Kidney tubule cell (primary cell): ENCODE measurements around the gene MYO10.
A peak's percentile ranks its signal among the peaks of the same experiment; 100 is the strongest.
"Not testable (repeated sequence)": the region's sequence is repeated elsewhere in the genome, so short reads cannot be mapped to it uniquely, and the experiment has no call there.

Experiments
- DNase-seq: peaks from one replicate; pipeline ENCODE4 v3.0.0-alpha.2; 2018; ENCODE audit warnings: low spot score

Gene MYO10

DNA sequence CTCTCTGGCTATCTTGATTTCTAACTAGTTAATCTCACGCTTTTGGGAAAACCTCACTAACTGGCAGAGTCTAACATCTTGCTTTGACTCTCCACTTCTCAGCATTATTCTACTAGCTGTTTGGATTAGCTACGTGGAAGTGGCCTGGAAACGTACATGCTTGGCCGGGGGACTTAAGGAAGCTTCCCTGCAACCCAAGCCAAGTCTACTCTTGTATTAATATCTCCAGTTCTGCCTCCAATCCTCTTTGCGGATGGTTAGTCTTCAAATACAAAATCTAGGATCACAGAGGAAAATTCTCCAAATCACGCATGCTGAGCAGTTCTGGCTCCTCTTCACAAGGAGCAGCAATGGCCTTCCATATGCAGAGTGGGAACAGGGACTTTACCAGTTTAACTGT is 267.5 kb downstream of the MYO10 start:
- DNase-seq = no peak

DNA sequence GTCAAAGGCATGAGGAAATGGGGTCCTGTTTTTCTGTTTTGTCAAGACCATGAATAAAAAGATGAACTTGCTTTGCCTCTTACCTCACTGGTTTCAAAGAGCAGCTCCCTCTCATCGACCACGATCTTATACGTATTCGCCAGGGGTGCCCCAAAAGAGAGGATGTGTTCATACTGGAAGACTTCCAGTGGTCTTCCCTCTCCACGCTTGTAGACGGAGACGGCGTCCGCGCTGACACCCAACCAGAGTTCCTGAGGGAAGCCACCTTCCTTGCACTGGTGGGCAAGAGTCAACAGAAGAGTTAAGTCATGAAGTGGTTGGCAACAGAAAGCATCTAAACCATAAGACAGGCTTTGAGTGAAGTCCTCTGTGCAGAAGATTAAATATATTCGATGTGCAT is 267.9 kb downstream of the MYO10 start:
- DNase-seq = no peak

DNA sequence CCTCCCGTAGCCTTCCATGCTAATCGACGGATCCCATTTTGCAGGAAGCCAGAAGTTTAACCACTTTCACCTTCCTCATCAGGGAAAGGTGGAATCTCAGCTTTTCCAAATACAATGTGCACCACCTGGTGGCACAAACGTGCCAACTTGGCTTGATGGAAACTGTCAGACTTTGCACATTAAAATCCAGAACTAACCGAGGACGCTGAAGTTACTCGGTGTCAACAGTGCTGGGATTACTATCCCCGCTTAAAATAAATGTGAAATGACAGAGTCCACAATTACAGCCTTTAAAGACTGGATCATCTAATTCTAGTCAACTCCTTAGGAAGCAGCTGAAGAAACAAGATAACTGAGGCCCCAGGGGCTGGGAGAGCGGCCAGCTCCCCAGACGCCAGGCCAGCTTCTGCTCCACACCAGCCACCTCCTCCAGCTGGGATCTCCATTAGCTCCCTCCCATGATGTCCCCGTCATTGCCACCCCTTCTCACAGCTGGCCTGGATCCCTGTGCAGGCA is 269.1 kb downstream of the MYO10 start:
- peak; percentile 70 for DNase-seq

DNA sequence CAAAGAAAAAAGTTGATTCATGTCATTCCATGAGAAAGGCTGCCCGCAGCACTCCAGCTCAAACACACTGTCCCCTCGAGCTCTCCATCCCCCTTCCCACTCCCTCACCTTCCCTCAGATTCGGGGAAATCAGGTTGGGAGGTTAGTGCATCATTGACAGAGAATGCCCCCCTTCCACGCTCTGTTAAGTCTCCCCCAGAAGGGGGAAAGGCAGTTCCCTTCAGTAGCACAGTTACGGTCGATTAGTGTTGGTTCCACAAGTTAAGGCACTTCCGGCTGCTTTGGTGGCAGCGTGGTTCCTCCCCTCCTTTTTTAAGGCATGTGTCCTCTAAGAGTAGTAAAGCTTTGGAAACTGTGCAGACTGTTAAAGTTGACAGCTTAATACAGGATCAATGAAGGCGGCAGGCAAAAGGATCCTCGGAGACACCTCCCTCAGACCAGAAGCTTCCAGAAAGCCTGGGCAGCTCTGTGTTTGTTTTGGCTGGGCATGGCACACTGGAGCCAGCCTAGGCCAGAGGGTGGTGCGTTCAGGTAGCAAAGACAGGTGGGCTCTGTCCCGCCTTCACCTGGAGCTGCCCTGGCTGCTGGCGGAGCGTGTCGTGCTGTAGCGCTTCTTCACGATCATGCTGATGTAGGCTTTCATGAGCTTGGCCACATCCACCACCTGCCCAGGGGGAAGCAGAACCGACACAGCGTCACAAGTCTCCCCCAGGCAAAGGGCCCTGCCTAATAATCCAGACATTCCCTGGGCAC is 269.8 kb downstream of the MYO10 start:
- DNase-seq = peak; percentile 82

DNA sequence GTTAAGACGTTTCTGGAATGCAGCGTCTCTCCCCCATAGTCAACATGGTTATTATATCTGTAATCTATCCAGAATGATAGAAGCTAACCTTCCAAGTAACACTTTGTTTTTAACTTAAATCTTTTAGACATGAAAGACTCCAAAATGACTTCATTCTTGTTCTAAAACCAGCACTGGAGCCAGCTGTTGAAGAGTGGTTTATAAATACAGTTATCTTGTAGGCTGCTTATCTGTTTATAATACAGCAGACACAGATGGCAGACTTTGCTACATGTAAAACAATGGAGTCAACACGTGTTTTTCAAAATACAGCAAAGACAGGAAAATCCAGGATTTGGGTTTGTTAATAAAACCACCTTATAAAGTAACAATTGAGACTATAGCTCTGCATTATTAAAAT is 270.5 kb downstream of the MYO10 start:
- DNase-seq = no peak

DNA sequence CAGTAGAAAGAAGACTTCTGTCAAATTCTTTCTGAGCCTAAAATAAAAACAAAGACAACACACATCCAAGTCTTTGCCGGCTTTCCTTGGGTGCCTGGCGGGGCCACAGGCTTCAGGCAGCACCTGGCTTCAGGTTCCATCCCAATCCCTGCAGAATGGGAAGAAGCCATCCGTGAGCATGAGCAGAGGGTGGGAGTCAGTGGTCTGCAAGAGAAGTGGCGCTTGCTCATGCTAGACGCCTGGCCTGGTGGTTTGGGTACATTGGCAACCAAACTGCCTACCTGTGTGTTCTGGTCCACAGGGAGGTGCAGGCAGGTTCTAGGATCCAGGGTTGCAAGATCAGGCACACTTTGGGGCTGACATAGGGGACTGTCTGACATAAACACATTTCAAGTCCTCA is 271.7 kb downstream of the MYO10 start:
- DNase-seq = no peak

DNA sequence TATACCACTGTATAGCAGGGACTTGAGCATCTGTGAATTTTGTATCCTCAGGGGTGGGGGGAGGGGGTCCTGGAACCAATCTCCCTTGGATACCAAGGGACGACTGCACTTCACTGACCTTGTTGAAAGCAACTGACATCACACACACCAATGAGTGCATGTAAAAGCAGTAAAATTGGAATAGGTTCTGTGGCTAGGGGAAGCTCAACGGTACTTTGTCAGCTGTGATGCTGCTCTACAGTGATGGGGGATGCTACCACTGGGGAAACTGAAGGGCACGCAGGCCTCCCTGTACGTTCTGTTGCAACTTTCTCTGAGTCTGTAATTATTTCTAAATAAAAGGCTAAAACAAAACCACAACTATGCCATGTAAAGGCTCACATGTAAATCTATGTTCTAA is 272.2 kb downstream of the MYO10 start:
- DNase-seq = no peak

DNA sequence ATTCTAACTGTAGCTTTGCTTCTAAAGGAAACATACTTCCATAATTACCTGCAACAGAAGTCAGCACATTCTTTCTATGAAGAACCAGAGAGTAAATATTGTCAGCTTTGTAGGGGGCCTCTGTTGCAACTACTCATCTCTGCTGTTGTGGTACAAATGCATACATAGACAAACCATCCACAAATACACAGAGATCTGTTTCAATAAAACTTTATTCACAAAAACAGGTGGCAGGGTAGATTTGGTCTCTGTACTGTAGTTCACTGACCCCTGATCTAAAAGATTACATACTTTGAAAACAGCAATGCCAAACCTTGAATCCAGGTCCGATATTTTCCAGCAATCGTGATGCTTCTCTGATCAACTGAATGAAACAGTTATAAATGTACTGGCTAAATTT is 274.4 kb downstream of the MYO10 start:
- no peak for DNase-seq

DNA sequence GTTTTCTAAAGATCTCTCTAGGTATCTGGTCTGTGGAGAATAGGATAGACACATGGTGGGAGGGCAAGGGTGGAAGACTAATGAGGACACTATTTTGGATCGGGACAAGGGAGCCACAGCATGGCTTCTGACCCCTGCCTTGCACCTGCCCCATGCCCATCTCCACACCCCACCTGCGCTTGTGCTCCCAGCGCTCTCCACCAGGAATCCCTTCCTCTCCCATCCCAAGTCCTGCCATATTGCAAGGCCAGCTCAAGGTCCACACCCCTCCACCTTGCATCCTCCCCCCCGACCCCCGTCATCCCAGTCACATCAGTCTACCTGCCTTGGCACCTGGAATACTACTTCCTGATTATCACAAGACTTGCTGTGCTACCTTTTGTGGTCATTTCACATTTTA is 275.1 kb downstream of the MYO10 start:
- DNase-seq = no peak

DNA sequence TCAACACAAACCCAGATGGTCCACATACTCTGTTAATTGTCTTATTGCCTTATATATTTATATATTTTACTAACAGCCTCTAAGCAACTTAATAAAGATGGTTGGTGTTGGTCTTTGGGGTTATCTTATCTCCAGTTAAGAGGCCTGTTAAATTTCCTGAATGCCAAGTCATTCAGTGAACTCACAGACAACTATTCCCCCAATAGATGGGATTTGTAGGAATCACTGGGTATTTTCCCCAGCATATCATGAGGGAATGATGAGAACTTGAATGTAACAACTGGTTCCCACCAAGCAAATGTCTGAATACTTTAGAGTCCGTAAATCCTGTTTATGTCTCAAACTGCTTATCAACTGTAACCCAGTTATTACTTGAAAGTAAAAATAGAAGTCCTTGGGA is 276.6 kb downstream of the MYO10 start:
- no peak for DNase-seq

DNA sequence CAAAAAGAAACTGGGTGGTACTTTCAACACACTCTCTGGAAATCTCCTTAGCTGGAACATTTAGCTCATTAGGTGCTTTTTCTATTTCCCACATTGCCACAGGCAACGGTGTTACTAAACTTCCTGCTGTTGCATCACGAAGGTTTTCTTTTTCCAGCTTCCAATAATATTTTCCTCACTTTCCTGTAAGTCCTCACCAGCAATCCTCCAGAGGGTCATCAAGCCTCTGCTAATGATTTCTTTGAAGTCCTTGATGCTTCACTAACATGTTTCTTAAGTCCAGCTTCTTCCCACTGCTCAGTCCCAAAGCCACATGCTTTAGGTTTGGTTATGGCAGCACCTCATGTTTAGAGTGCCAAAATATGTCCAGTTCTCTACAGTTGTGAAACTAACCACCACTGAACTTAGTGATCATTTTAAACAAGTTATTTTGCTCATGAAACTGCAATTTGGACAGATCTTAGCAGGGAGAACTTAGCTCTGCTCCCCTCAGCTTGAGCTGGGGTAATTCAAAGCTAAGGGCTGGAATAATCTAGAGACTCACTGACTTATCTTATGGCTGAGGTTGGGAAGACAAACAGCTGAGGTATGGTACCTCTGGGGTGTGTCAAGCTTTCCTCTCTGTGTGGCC is 279.4 kb downstream of the MYO10 start:
- no peak for DNase-seq

DNA sequence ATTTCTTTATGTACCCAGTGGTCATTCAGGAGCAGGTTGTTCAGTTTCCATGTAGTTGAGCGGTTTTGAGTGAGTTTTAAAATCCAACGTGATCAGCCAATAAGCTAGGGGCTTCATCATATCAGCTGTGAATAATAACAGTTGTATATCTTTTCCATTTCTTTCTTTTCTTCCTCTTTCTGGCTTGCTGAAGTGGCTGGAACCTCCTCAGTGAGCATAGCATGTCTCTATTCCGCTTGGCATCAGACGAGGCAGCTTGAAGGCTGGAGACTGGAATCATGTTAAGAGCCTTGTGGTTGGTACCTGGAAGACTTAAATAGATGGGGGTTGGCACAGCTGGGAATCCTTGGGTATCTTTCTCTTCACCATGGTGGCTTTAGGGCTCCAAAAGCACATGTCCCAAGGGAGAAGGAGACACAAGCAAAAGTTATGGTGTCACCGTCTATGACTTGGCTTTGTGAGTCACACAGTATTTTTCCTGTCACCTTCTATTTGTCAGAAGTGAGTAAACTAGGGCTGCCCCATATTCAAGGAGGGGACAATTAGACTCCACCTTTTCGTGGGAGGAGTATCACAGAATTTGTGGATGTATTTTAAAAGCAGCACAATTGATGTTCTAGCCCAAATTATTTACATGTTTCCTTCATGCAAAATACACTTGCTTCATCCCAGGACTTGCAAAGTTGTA is 281.3 kb downstream of the MYO10 start:
- DNase-seq = peak; percentile 49

DNA sequence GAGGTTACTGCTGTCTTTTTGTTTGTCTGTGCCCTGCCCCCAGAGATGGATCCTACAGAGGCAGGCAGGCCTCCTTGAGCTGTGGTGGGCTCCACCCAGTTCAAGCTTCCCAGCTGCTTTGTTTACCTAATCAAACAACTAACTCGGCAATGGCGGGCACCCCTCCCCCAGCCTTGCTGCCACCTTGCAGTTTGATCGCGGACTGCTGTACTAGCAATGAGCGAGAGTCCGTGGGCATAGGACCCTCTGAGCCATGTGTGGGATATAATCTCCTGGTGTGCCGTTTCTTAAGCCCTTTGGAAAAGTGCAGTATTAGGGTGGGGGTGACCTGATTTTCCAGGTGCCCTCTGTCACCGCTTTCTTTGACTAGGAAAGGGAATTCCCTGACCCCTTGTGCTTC is 287.3 kb downstream of the MYO10 start:
- DNase-seq = not testable (repeated sequence)

DNA sequence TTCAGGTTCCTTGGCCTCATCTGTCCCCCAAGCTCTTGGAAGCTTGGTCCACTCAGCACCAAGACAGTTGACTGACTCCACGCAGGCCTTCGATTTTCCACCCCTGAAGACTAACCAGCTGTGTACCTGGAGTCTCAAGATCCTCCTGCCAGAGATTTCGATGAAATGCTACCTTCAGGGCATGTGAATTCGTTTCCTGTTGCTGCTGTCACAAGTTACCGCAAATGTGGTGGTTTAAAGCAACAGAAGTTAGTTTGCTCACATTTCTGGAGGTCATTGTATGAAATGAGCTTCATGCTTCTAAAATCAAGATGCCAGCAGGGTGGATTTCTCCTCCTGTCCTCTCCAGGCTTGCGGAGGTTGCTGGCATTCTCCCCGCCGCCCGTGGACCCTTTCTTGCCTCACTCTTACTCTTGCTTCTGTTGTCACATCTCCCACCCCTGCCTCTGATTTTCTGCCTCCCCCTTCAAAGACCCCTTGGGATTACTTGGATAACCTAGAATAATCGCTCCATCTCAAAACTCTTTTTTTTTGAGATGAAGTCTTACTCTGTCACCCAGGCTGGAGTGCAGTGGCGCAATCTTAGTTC is 291.7 kb downstream of the MYO10 start:
- DNase-seq = no peak

DNA sequence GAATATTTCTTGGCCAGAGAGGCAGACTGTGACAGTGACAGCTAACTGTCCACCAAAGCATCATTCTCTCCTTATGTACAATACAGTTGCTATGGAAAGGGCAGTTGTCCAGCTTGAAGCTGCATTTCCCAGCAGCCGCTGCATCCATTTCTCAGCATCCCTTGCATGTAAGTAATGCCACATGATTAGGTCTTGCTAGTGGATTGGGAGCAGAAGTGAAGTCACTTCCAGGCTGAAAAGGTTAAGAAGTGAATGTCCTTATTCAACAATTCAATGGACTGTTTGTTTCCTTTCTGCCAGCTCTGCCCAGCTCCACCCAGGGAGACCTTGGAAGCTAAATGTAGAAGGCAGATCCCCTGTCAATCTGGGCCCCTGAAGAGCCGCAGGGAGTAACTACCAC is 293.2 kb downstream of the MYO10 start:
- DNase-seq = no peak

DNA sequence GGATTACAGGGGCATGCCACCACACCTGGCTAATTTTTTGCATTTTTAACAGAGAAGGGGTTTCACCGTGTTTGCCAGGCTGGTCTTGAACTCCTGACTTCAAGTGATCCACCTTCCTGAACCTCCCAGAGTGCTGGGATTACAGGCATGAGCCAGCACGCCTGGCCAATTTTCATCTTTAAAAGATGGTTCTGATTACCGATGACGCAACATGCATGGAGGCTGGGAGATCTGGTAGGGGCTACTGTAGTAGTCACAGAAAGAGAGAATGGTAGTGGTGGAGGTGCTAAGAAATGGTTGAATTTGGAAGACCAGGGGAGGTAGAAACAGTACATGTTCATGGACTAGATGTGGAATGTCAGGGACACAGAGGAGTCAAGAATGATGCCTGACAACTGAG is 296.9 kb downstream of the MYO10 start:
- no peak for DNase-seq

DNA sequence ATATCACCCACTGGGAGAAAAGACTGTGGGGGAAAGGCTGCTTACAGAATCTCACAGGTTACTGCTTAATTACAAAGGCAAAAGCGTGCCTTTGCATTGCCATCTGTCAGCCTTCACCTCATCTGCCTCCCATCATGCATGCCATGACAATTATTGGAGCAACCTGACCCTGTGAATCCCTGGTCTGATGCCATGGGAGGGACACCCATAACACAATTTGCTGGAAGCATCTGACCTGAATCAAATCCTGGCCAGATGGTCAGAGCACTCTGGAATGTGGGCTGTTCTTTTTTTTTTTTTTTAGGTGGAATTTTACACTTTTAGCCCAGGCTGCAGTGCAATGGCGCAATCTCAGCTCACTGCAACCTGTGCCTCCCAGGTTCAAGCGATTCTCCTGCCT is 307.7 kb downstream of the MYO10 start:
- DNase-seq = no peak

DNA sequence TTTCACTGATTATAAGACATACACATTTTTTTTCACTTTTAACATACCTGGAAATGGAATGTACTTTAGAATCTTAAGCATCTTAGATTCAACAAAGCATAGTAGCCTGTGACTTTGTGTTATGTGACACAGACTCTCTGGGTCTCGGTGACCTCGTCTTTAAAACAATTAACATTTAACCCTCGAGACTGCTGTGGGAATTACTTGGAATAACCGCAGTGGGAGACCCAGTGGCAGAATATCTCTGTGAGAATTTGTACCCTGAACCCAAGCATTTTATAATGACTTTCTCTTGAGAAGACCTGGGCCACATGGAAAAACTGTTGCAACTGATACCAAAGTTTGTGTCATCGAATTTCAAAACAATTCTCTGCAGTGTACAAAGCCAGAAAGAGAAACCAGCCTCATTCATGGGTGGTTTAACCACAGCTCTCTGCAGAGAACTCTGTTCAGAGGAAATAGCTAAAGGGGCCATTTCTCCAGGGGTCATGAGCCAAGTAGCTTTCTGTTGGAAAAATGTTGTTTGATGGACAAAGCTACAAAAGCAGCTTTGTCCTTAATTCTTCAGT is 309.3 kb downstream of the MYO10 start:
- no peak for DNase-seq

DNA sequence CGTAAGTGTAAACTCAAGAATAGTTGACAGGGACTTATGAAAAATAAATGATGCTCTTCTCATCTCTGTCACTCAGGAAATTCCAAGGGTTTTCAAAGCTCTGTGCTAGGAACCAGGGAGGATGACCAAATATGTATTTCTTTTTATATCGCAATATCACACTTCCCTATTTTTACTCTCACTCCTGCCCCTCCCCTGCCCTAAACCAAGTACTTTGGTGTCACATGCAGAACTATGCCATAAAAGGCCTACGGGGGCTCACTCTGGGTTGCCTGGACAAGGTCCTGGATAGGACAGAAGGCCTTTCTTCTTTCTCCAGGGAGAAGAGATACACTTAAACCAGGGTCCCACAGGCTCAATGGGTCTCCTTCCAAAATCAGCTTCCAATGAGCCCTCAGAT is 311.0 kb downstream of the MYO10 start:
- DNase-seq = no peak

DNA sequence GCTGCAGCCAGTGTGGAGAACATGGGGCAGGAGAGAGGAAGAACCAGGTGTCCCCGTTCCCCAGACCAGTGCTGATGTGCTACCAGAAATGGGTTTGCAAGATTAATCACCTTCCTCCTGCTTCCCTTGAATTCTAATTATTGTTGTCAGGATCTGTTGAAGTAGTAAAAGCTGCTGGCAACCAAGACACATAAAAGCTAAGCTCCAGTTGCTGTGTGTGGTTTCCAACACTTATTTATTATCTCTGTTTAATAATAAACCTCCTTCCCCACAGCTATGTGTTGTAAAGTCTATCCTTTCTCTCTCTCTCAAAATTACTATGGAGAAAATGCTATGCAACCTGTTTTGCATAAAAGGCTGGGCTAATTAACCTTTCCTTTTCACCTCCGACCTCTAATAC is 317.0 kb downstream of the MYO10 start:
- peak; percentile 56 for DNase-seq

DNA sequence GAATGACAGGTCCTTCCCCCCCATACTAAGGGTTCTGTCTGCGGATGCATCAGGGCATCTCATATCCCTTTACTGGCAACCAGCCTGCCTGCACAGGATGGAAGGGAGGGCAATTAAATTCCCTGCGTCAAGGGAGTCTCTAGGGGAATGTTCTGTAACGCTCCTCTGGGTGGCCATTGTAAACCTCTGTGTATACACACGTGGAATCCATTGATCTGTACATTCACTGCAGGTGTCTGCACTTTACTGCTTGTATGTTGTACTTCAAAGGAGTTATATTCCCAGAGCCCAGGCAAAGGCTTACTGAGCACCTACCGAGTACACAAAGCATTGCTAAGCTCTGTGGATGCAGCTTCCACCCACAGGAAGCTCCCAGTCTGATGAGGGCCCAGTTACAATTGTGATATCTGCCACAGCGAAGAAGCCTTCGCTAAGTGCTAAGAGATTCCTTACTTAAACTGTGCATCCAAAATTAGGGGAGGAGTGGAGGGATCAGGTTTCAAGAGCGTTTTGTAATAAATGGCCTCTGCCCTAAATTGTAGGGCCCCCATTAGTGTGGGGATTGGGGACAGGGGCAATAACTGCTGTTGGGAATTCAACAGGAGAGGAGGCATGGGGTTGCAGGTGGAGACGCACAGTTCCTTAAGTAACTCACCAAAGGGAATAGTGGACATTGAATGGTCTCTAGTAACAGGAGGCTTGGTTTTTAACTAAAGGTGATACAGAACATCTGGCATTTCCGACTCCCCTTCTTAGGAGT is 317.8 kb downstream of the MYO10 start:
- no peak for DNase-seq
